Measurements from ENCODE around the gene MAGI3. TPM values are rescaled to one million over a fixed set of nuclear protein-coding genes. Genes with fewer than 3 reads are reported as not detected.
"Not testable (repeated sequence)": the region's sequence is repeated elsewhere in the genome, so short reads cannot be mapped to it uniquely, and the experiment has no call there.

The MAGI3 gene
- total and polyA plus RNA-seq, 7 donors = 0.76 to 7.1 (median 2.9) TPM

- ATAC-seq = no peak
- no peaks in the 10 kb centered on the region for H3K27me3 ChIP-seq (ENCODE audit: insufficient read depth in 3 of 3, low read length in 2 of 3)
- no peak overlapping the region for H3K27ac ChIP-seq
- no peaks in the 10 kb centered on the region for H3K4me1 ChIP-seq
- DNase-seq = no peak
- H3K36me3 ChIP-seq (ENCODE audit: insufficient read depth in 1 of 2, low read depth in 1 of 2) = no peaks in the 10 kb centered on the region
- H3K4me3 ChIP-seq = no peak overlapping the region
- no peaks in the 10 kb centered on the region for H3K9me3 ChIP-seq
- intact Hi-C loops (cut with DNase I) = no loop called here
- TF ChIP-seq CTCF (IDR thresholded peaks at IDR 0.05) = no peak
- WGBS, 3 donors = 94 to 100% (median 95%) methylated on average over 1 of the region's 1 CpG
These were observed 161.9 kb downstream of the MAGI3 start for GRCh38 chr1:113552244-113552643.

- Histone ChIP-seq H3K27me3 (ENCODE audit: insufficient read depth in 3 of 3, low read length in 2 of 3) (no peaks in the 10 kb centered on the region), H3K9me3 (peaks cover 4% of the 10 kb centered on the region), H3K4me3 (no peak overlapping the region), H3K27ac (no peak overlapping the region), H3K4me1 (no peaks in the 10 kb centered on the region), H3K36me3 (ENCODE audit: insufficient read depth in 1 of 2, low read depth in 1 of 2) (no peaks in the 10 kb centered on the region)
- DNase-seq = no peak
- WGBS, 3 donors = 91 to 96% (median 91%) methylated on average over 2 of the region's 2 CpGs
- intact Hi-C loops (cut with DNase I) = no loop called here
- ATAC-seq = no peak
- TF ChIP-seq CTCF (IDR thresholded peaks at IDR 0.05) = no peak
These were observed 166.9 kb downstream of the MAGI3 start for GRCh38 chr1:113557187-113557586.

- H3K9me3 ChIP-seq = peaks cover 26% of the 10 kb centered on the region
- no peak for ATAC-seq
- intact Hi-C loops (cut with DNase I) = no loop called here
These were observed 175.3 kb downstream of the MAGI3 start for GRCh38 chr1:113565621-113566020.

GRCh38 chr1:113567427-113567826 is 177.1 kb downstream of the MAGI3 start:
- Histone ChIP-seq H3K4me3 (no peak overlapping the region), H3K36me3 (ENCODE audit: insufficient read depth in 1 of 2, low read depth in 1 of 2) (no peaks in the 10 kb centered on the region), H3K27ac (no peak overlapping the region), H3K9me3 (peaks cover 26% of the 10 kb centered on the region), H3K4me1 (no peaks in the 10 kb centered on the region), H3K27me3 (ENCODE audit: insufficient read depth in 3 of 3, low read length in 2 of 3) (no peaks in the 10 kb centered on the region)
- ATAC-seq (no peak), DNase-seq (no peak)
- TF ChIP-seq CTCF (IDR thresholded peaks at IDR 0.05) = no peak
- intact Hi-C loops (cut with DNase I) = no loop called here

More at GRCh38 chr1:113565621-113566020, 175.3 kb downstream of the MAGI3 start:
- H3K27me3 ChIP-seq (ENCODE audit: insufficient read depth in 3 of 3, low read length in 2 of 3) = no peaks in the 10 kb centered on the region
- no peak overlapping the region for H3K27ac ChIP-seq
- no peak for TF ChIP-seq CTCF (IDR thresholded peaks at IDR 0.05)
- no peaks in the 10 kb centered on the region for H3K36me3 ChIP-seq (ENCODE audit: insufficient read depth in 1 of 2, low read depth in 1 of 2)
- no peaks in the 10 kb centered on the region for H3K4me1 ChIP-seq
- DNase-seq = no peak
- H3K4me3 ChIP-seq = no peak overlapping the region

GRCh38 chr1:113575744-113576260 is 185.5 kb downstream of the MAGI3 start:
- DNase-seq; intact Hi-C loops (cut with DNase I); H3K27ac ChIP-seq; ATAC-seq; H3K36me3 ChIP-seq (ENCODE audit: insufficient read depth in 1 of 2, low read depth in 1 of 2); H3K4me3 ChIP-seq; H3K27me3 ChIP-seq (ENCODE audit: insufficient read depth in 3 of 3, low read length in 2 of 3); H3K4me1 ChIP-seq; H3K9me3 ChIP-seq: not testable (repeated sequence)
- 92 to 99% (median 92%) methylated on average over 6 of the region's 6 CpGs for WGBS, 3 donors
